Chondrocyte (in vitro differentiated cells): ENCODE results near the gene HK2. TPM values are rescaled to one million over a fixed set of nuclear protein-coding genes. Genes with fewer than 3 reads are reported as not detected.

Experiments
- DNase-seq: peaks from one replicate; pipeline ENCODE4 v3.0.0; 2021; ENCODE audit warnings: mixed read lengths, low spot score
- H3K27ac Mint-ChIP-seq: one replicate; pipeline ENCODE4 v1.8.0; 2021; ENCODE audit warnings: mild to moderate bottlenecking, moderate library complexity, mixed read lengths; ENCODE audit not compliant: unreplicated experiment
- H3K27me3 Mint-ChIP-seq: 2 replicates; pipeline ENCODE4 v1.8.0; 2021; ENCODE audit warnings: low read depth, mixed read lengths
- H3K36me3 Mint-ChIP-seq: 2 replicates; pipeline ENCODE4 v1.8.0; 2021; ENCODE audit warnings: low read depth, mixed read lengths
- H3K4me1 Mint-ChIP-seq: 2 replicates; pipeline ENCODE4 v1.8.0; 2021; ENCODE audit warnings: low read depth, mild to moderate bottlenecking, mixed read lengths
- H3K4me3 Mint-ChIP-seq: one replicate; pipeline ENCODE4 v1.8.0; 2021; ENCODE audit warnings: mild to moderate bottlenecking, moderate library complexity, mixed read lengths; ENCODE audit not compliant: unreplicated experiment
- H3K9me3 Mint-ChIP-seq: 2 replicates; pipeline ENCODE4 v1.8.0; 2021; ENCODE audit warnings: low read depth, mixed read lengths
- CTCF ChIP-seq: fragments of 200-600 bp; sonication (generic); IDR thresholded peaks from 2 replicates; pipeline ENCODE4 v1.5.0; 2021; ENCODE audit warnings: antibody characterized with exemption, mild to moderate bottlenecking, moderate library complexity
- total RNA-seq: library from RNA; stranded (reverse); gene quantifications from 3 replicates; pipeline ENCODE4 v1.2.1, GENCODE V29; 2021

HK2 gene
- total RNA-seq, 1 donor from 2014 or later = 31.4 TPM

GRCh38 chr2:74877781-74878433, 44.0 kb downstream of the HK2 start:
- H3K27ac Mint-ChIP-seq = no peak overlapping the region
- no peak for TF ChIP-seq CTCF
- no peak for DNase-seq
- H3K4me3 Mint-ChIP-seq = no peak overlapping the region
- no peaks in the 10 kb centered on the region for H3K9me3 Mint-ChIP-seq
- H3K4me1 Mint-ChIP-seq = peaks cover 23% of the 10 kb centered on the region
- H3K27me3 Mint-ChIP-seq = no peaks in the 10 kb centered on the region
- peaks cover 56% of the 10 kb centered on the region for H3K36me3 Mint-ChIP-seq

- Mint-ChIP-seq H3K4me3 (no peak overlapping the region), H3K27me3 (no peaks in the 10 kb centered on the region), H3K9me3 (no peaks in the 10 kb centered on the region), H3K4me1 (peaks cover 23% of the 10 kb centered on the region), H3K27ac (no peak overlapping the region), H3K36me3 (peaks cover 55% of the 10 kb centered on the region)
- no peak for DNase-seq
- no peak for TF ChIP-seq CTCF
Measured at GRCh38 chr2:74878551-74878950, 44.6 kb downstream of the HK2 start.

GRCh38 chr2:74880054-74880728, 46.3 kb downstream of the HK2 start:
- H3K4me1 Mint-ChIP-seq = peaks cover 7% of the 10 kb centered on the region
- no peak for DNase-seq
- no peak overlapping the region for H3K4me3 Mint-ChIP-seq
- no peak for TF ChIP-seq CTCF
- H3K9me3 Mint-ChIP-seq = no peaks in the 10 kb centered on the region
- H3K27me3 Mint-ChIP-seq = no peaks in the 10 kb centered on the region
- peaks cover 50% of the 10 kb centered on the region for H3K36me3 Mint-ChIP-seq
- no peak overlapping the region for H3K27ac Mint-ChIP-seq

- no peaks in the 10 kb centered on the region for H3K9me3 Mint-ChIP-seq
- no peak for TF ChIP-seq CTCF
- H3K27ac Mint-ChIP-seq = no peak overlapping the region
- H3K4me3 Mint-ChIP-seq = no peak overlapping the region
- peaks cover 53% of the 10 kb centered on the region for H3K36me3 Mint-ChIP-seq
- no peak for DNase-seq
- peaks cover 3% of the 10 kb centered on the region for H3K4me1 Mint-ChIP-seq
- no peaks in the 10 kb centered on the region for H3K27me3 Mint-ChIP-seq
Measured at GRCh38 chr2:74881176-74881575, 47.2 kb downstream of the HK2 start.

GRCh38 chr2:74881626-74882298, 47.8 kb downstream of the HK2 start:
- H3K4me3 Mint-ChIP-seq = no peak overlapping the region
- no peak overlapping the region for H3K27ac Mint-ChIP-seq
- TF ChIP-seq CTCF = no peak
- H3K36me3 Mint-ChIP-seq = peaks cover 54% of the 10 kb centered on the region
- H3K9me3 Mint-ChIP-seq = no peaks in the 10 kb centered on the region
- no peaks in the 10 kb centered on the region for H3K27me3 Mint-ChIP-seq
- peaks cover 5% of the 10 kb centered on the region for H3K4me1 Mint-ChIP-seq
- no peak for DNase-seq
